Measurements from ENCODE around the gene MRPL16. TPM values are rescaled to one million over a fixed set of nuclear protein-coding genes. Genes with fewer than 3 reads are reported as not detected.

Gene MRPL16
- total RNA-seq, 2 donors from 2014 or later: 23.6 to 28.1 TPM

DNA sequence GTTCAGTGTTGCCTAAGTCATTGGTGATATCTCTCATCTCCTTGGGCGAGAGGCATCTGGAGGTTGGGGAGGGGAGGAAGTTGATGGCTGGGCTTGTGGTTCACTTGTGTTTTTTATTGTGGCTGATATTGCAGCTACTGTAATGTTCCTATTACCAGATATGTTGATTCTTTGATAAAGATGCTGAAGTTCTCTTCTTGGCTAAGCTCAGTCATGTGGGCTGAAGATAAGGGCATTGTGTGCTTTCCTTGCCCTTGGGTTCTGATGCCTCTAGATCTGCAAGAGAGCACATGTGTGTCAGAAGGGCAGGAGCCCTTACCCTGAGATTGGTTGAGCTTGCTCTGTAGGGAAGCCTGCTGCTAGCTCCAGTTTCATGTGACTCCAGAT lies 43.4 kb downstream of the MRPL16 start:
- Histone ChIP-seq H3K36me3 (no peaks in the 10 kb centered on the region), H3K27me3 (replicated peaks; ENCODE audit: insufficient read depth) (no peaks in the 10 kb centered on the region), H3K4me1 (ENCODE audit: control insufficient read depth in 1 of 2, low read depth in 2 of 2) (peaks cover 6 to 9% of the 10 kb centered on the region in 2 donors), H3K4me3 (no peak overlapping the region), H3K9me3 (no peaks in the 10 kb centered on the region), H3K27ac (no peak overlapping the region)
- no peak for ATAC-seq (ENCODE audit: insufficient number of reproducible peaks, low FRiP score, low read depth)
- DNase-seq (ENCODE audit: low spot score): no peak
- TF ChIP-seq CTCF (IDR thresholded peaks at IDR 0.05): no peak

GRCh38 chr11:59766542-59767224 lies 43.9 kb downstream of the MRPL16 start:
- DNase-seq (ENCODE audit: low spot score) (no peak), ATAC-seq (ENCODE audit: insufficient number of reproducible peaks, low FRiP score, low read depth) (no peak)
- H3K4me1 ChIP-seq (ENCODE audit: control insufficient read depth in 1 of 2, low read depth in 2 of 2): peaks cover 6 to 9% of the 10 kb centered on the region in 2 donors
- H3K27ac ChIP-seq: no peak overlapping the region
- no peaks in the 10 kb centered on the region for H3K36me3 ChIP-seq
- no peak overlapping the region for H3K4me3 ChIP-seq
- no peaks in the 10 kb centered on the region for H3K27me3 ChIP-seq (replicated peaks; ENCODE audit: insufficient read depth)
- no peaks in the 10 kb centered on the region for H3K9me3 ChIP-seq
- TF ChIP-seq CTCF (IDR thresholded peaks at IDR 0.05): no peak

GRCh38 chr11:59765068-59765735 lies 45.4 kb downstream of the MRPL16 start:
- no peak for TF ChIP-seq CTCF (IDR thresholded peaks at IDR 0.05)
- no peak for ATAC-seq (ENCODE audit: insufficient number of reproducible peaks, low FRiP score, low read depth)
- H3K27ac ChIP-seq: no peak overlapping the region
- H3K36me3 ChIP-seq: no peaks in the 10 kb centered on the region
- peaks cover 6 to 9% of the 10 kb centered on the region in 2 donors for H3K4me1 ChIP-seq (ENCODE audit: control insufficient read depth in 1 of 2, low read depth in 2 of 2)
- no peaks in the 10 kb centered on the region for H3K9me3 ChIP-seq
- H3K27me3 ChIP-seq (replicated peaks; ENCODE audit: insufficient read depth): no peaks in the 10 kb centered on the region
- H3K4me3 ChIP-seq: no peak overlapping the region
- no peak for DNase-seq (ENCODE audit: low spot score)

DNA sequence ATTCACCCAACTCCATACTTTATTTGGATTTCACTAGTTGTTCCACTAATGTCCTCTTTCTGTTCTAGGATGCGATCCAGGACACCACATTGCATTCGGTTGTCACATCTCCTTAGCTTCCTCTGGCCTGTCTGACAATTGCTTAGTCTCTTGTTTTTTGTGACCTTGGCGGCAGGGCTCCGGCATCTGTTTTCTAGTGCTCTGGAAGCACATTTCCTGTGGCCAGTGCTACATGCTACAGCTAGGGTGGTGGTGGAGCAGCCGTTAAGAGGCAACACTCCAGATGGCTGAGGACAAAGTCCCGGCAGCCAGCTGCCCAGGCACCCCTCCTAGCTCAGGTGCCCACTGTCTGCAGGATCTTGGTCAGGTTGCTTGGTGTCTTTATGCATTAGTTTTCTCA lies 48.6 kb downstream of the MRPL16 start:
- no peak for ATAC-seq (ENCODE audit: insufficient number of reproducible peaks, low FRiP score, low read depth)
- DNase-seq (ENCODE audit: low spot score): no peak
- TF ChIP-seq CTCF (IDR thresholded peaks at IDR 0.05): no peak
- Histone ChIP-seq H3K9me3 (no peaks in the 10 kb centered on the region), H3K27me3 (replicated peaks; ENCODE audit: insufficient read depth) (no peaks in the 10 kb centered on the region), H3K4me1 (ENCODE audit: control insufficient read depth in 1 of 2, low read depth in 2 of 2) (peaks cover 6 to 9% of the 10 kb centered on the region in 2 donors), H3K4me3 (no peak overlapping the region), H3K36me3 (no peaks in the 10 kb centered on the region), H3K27ac (no peak overlapping the region)

- H3K36me3 ChIP-seq: no peaks in the 10 kb centered on the region
- H3K4me1 ChIP-seq (ENCODE audit: control insufficient read depth in 1 of 2, low read depth in 2 of 2): peaks cover 10 to 18% of the 10 kb centered on the region in 2 donors
- no peaks in the 10 kb centered on the region for H3K27me3 ChIP-seq (replicated peaks; ENCODE audit: insufficient read depth)
- H3K27ac ChIP-seq: no peak overlapping the region
- no peak for TF ChIP-seq CTCF (IDR thresholded peaks at IDR 0.05)
- DNase-seq (ENCODE audit: low spot score) (no peak), ATAC-seq (ENCODE audit: insufficient number of reproducible peaks, low FRiP score, low read depth) (no peak)
- no peak overlapping the region for H3K4me3 ChIP-seq
- H3K9me3 ChIP-seq: no peaks in the 10 kb centered on the region
Measured at GRCh38 chr11:59760771-59761170, 49.8 kb downstream of the MRPL16 start.
